Right renal cortex interstitium (tissue), 3 donors: ENCODE measurements around the gene MPHOSPH10. TPM values are rescaled to one million over a fixed set of nuclear protein-coding genes. Genes with fewer than 3 reads are reported as not detected.
"Not testable (repeated sequence)": the region's sequence is repeated elsewhere in the genome, so short reads cannot be mapped to it uniquely, and the experiment has no call there.

ENCODE experiments used
- DNase-seq, 3 donors: peaks; one replicate each; pipeline ENCODE4 v3.0.0-alpha.2; 2013; ENCODE audit warnings: low read depth in 3 of 3, low spot score in 2 of 3
- polyA plus RNA-seq, 3 donors: library from polyadenylated mRNA; unstranded; fragments of 120-200 nt; gene quantifications; one replicate each; pipeline ENCODE4 v1.2.1, GENCODE V29; 2013; ENCODE audit not compliant: insufficient read length in 3 of 3

The MPHOSPH10 gene
- 10 to 100 TPM; 45.5 to 53.2 (median 48.3) TPM for polyA plus RNA-seq

GRCh38 chr2:71130152-71130904, at the start of gene MPHOSPH10, which contains the start of gene MCEE:
Gene MPHOSPH10, plus strand, starts transcription at chr2:71130634. Its CDS starts 32 bp downstream, at chr2:71130666.
Gene MCEE, minus strand, starts transcription at chr2:71130229. Its CDS starts 10 bp downstream, at chr2:71130219.
- peak; percentile 81 to 88 (median 85) for DNase-seq

- DNase-seq, result no peak
These were observed 47.8 kb upstream of the MPHOSPH10 start for GRCh38 chr2:71082402-71083252.

- DNase-seq, result not testable (repeated sequence)
These were observed 47.1 kb upstream of the MPHOSPH10 start for GRCh38 chr2:71083297-71083696.

GRCh38 chr2:71083752-71084312, 46.6 kb upstream of the MPHOSPH10 start:
- not testable (repeated sequence) for DNase-seq

GRCh38 chr2:71085325-71086003, 45.0 kb upstream of the MPHOSPH10 start:
- DNase-seq, result not testable (repeated sequence)

- DNase-seq, result not testable (repeated sequence)
These were observed 41.0 kb upstream of the MPHOSPH10 start for GRCh38 chr2:71089475-71089874.

GRCh38 chr2:71091808-71092207, 38.6 kb upstream of the MPHOSPH10 start:
- DNase-seq, result not testable (repeated sequence)

- DNase-seq, result not testable (repeated sequence)
These were observed 37.8 kb upstream of the MPHOSPH10 start for GRCh38 chr2:71092491-71093260.

- no peak for DNase-seq
These were observed 30.1 kb upstream of the MPHOSPH10 start for GRCh38 chr2:71100195-71100964.

- DNase-seq, result no peak
These were observed 28.8 kb upstream of the MPHOSPH10 start for GRCh38 chr2:71101656-71102055.

GRCh38 chr2:71102981-71103681, 27.3 kb upstream of the MPHOSPH10 start:
- no peak for DNase-seq

GRCh38 chr2:71103809-71104208, 26.6 kb upstream of the MPHOSPH10 start:
- no peak for DNase-seq

- not testable (repeated sequence) for DNase-seq
These were observed 24.0 kb upstream of the MPHOSPH10 start for GRCh38 chr2:71106463-71106862.

- DNase-seq, result no peak
These were observed 22.3 kb upstream of the MPHOSPH10 start for GRCh38 chr2:71108091-71108490.

GRCh38 chr2:71113843-71114242, 16.6 kb upstream of the MPHOSPH10 start:
- no peak for DNase-seq

GRCh38 chr2:71117063-71117462, 13.4 kb upstream of the MPHOSPH10 start:
- no peak for DNase-seq

GRCh38 chr2:71120195-71120594, 10.2 kb upstream of the MPHOSPH10 start:
- DNase-seq, result no peak

- DNase-seq, result no peak
These were observed 9.0 kb upstream of the MPHOSPH10 start for GRCh38 chr2:71121479-71121878.
